Loucy (cell line): Measurements from ENCODE around the gene DDIT3.
A peak's percentile ranks its signal among the peaks of the same experiment; 100 is the strongest.

Experiments used
- H2AFZ ChIP-seq: fragments of 200-600 bp; sonication (generic); 2 replicates; pipeline ENCODE4 v1.6.0; 2016; ENCODE audit warnings: antibody characterized with exemption, mild to moderate bottlenecking, low read length, moderate library complexity
- H3F3A ChIP-seq: fragments of 200-600 bp; 2 replicates; pipeline ENCODE4 v1.6.0; 2016; ENCODE audit warnings: antibody characterized with exemption, low read depth, mild to moderate bottlenecking
- H3K27me3 ChIP-seq: fragments of 200-600 bp; sonication (generic); 2 replicates; pipeline ENCODE4 v1.6.1; 2014; ENCODE audit warnings: low read length, mild to moderate bottlenecking; ENCODE audit not compliant: insufficient read depth, poor library complexity, severe bottlenecking
- H3K36me3 ChIP-seq: fragments of 200-600 bp; sonication (generic); 2 replicates; pipeline ENCODE4 v1.6.1; 2016; ENCODE audit warnings: low read length; ENCODE audit not compliant: insufficient read depth
- H3K4me1 ChIP-seq: fragments of 200-600 bp; sonication (generic); 2 replicates; pipeline ENCODE4 v1.5.1; 2014; ENCODE audit warnings: low read length, mild to moderate bottlenecking; ENCODE audit not compliant: insufficient read depth, poor library complexity, severe bottlenecking
- H3K4me2 ChIP-seq: fragments of 200-600 bp; sonication (generic); 2 replicates; pipeline ENCODE4 v1.6.0; 2014; ENCODE audit warnings: antibody characterized with exemption, low read length, low read depth, mild to moderate bottlenecking; ENCODE audit not compliant: poor library complexity, severe bottlenecking
- H3K4me3 ChIP-seq: fragments of 200-600 bp; sonication (generic); 2 replicates; pipeline ENCODE4 v1.5.1; 2014; ENCODE audit warnings: low read length, mild to moderate bottlenecking, mixed read lengths; ENCODE audit not compliant: poor library complexity, severe bottlenecking
- H3K79me2 ChIP-seq: fragments of 200-600 bp; sonication (generic); 2 replicates; pipeline ENCODE4 v1.6.1; 2014; ENCODE audit warnings: low read length; ENCODE audit not compliant: insufficient read depth
- H3K9ac ChIP-seq: fragments of 200-600 bp; sonication (generic); 2 replicates; pipeline ENCODE4 v1.6.0; 2014; ENCODE audit warnings: mild to moderate bottlenecking, low read depth, low read length, moderate library complexity; ENCODE audit not compliant: poor library complexity, severe bottlenecking
- H3K9me2 ChIP-seq: fragments of 200-600 bp; sonication (generic); replicated peaks from 2 replicates; pipeline ENCODE4 v1.6.1; 2016; ENCODE audit warnings: low read depth, low read length, mixed read lengths
- H3K9me3 ChIP-seq: fragments of 200-600 bp; sonication (generic); 2 replicates; pipeline ENCODE4 v1.6.1; 2014; ENCODE audit warnings: mild to moderate bottlenecking, antibody characterized with exemption, low read length, low read depth; ENCODE audit not compliant: insufficient read depth
- H4K20me1 ChIP-seq: fragments of 200-600 bp; sonication (generic); 2 replicates; pipeline ENCODE4 v1.6.0; 2014; ENCODE audit warnings: antibody characterized with exemption, low read length, mild to moderate bottlenecking; ENCODE audit not compliant: insufficient read depth, poor library complexity, severe bottlenecking
- CTCF ChIP-seq: fragments of 200-600 bp; sonication (generic); conservative IDR thresholded peaks from 2 replicates; pipeline ENCODE4 v1.5.1; 2014; ENCODE audit warnings: mild to moderate bottlenecking, antibody characterized with exemption, low read length
- EZH2phosphoT487 ChIP-seq: fragments of 200-600 bp; IDR thresholded peaks from 2 replicates; pipeline ENCODE4 v1.6.1; 2018; ENCODE audit warnings: antibody characterized with exemption, mild to moderate bottlenecking, moderate library complexity, borderline replicate concordance

The DDIT3 gene

GRCh38 chr12:57528176-57528575 lies 7.9 kb upstream of the DDIT3 start:
- Histone ChIP-seq H3K79me2 (peaks cover 44% of the 10 kb centered on the region), H3K9me2 (no peaks in the 10 kb centered on the region), H3K4me3 (no peak overlapping the region), H4K20me1 (peaks cover 29% of the 10 kb centered on the region), H3K9ac (no peak overlapping the region), H3K9me3 (no peaks in the 10 kb centered on the region), H2AFZ (no peak overlapping the region), H3F3A (no peaks in the 10 kb centered on the region; the same call in 1 of the 2 replicates), H3K4me1 (peaks cover 24% of the 10 kb centered on the region), H3K4me2 (no peak overlapping the region), H3K36me3 (peaks cover 52% of the 10 kb centered on the region; the same call in 1 of the 2 replicates), H3K27me3 (no peaks in the 10 kb centered on the region)
- TF ChIP-seq CTCF = no peak
- no peak for TF ChIP-seq EZH2phosphoT487

GRCh38 chr12:57527184-57527583 lies 6.9 kb upstream of the DDIT3 start:
- Histone ChIP-seq H3K79me2 (peaks cover 45% of the 10 kb centered on the region), H3K27me3 (no peaks in the 10 kb centered on the region), H3K9me2 (no peaks in the 10 kb centered on the region), H3K36me3 (peaks cover 42% of the 10 kb centered on the region; the same call in 1 of the 2 replicates), H3K9ac (peak overlapping the region; percentile 39), H3K4me3 (no peak overlapping the region), H3K4me2 (peak overlapping the region; percentile 92), H3K9me3 (no peaks in the 10 kb centered on the region), H3K4me1 (peaks cover 25% of the 10 kb centered on the region), H2AFZ (no peak overlapping the region), H3F3A (peaks cover 2% of the 10 kb centered on the region), H4K20me1 (peaks cover 31% of the 10 kb centered on the region)
- TF ChIP-seq EZH2phosphoT487 (no peak), CTCF (no peak)

- H3K4me1 ChIP-seq = peaks cover 31% of the 10 kb centered on the region
- H3K36me3 ChIP-seq = peaks cover 36% of the 10 kb centered on the region; the same call in 1 of the 2 replicates
- peak overlapping the region; percentile 92 for H3K4me2 ChIP-seq
- H3K79me2 ChIP-seq = peaks cover 45% of the 10 kb centered on the region
- peak overlapping the region; percentile 39 for H3K9ac ChIP-seq
- no peaks in the 10 kb centered on the region for H3K9me2 ChIP-seq
- H4K20me1 ChIP-seq = peaks cover 31% of the 10 kb centered on the region
- no peak overlapping the region for H2AFZ ChIP-seq
- TF ChIP-seq EZH2phosphoT487 (no peak), CTCF (no peak)
- no peaks in the 10 kb centered on the region for H3K9me3 ChIP-seq
- H3K27me3 ChIP-seq = no peaks in the 10 kb centered on the region
- H3K4me3 ChIP-seq = no peak overlapping the region
- H3F3A ChIP-seq = peaks cover 7% of the 10 kb centered on the region
These were observed 6.3 kb upstream of the DDIT3 start for GRCh38 chr12:57526477-57527126.
